ENCODE results near the gene NAXE.
"Not testable (repeated sequence)": the region's sequence is repeated elsewhere in the genome, so short reads cannot be mapped to it uniquely, and the experiment has no call there.

Gene NAXE

DNA sequence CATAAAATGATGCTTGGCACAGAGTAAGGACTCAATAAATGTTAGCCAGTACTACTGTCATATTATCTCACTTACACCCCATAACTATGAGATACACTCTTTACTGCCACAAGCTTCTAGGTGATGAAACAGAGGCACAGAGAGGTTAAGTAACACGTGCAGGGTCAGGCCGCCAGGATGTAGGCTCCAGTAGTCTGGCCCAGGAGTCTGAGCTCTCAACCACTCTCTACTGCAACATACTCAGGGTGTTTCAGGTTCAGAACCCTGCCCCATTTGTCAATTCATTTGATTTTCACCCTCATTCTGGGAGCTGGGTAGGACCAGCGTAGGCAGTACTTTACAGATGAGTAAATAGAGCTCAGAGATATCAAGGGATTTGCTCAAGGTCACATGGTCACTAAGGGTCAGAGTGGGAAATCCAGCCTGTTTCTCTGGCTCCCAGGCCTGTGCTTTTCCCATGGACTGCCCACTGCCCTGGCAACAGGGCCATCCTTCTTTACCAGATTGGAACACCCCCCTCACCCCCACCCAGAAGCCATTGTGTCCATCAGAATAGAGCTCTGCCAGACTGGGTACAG is 40.4 kb upstream of the NAXE start:
- no peak overlapping the region for H3K4me3 ChIP-seq
- H3K9me3 ChIP-seq (ENCODE audit: low read depth, low read length) = no peaks in the 10 kb centered on the region
- DNase-seq (ENCODE audit: low read depth, low spot score) = no peak
- TF ChIP-seq EZH2 (IDR thresholded peaks at IDR 0.05) (no peak), POLR2AphosphoS5 (IDR thresholded peaks at IDR 0.05; ENCODE audit: borderline replicate concordance, low read depth, low read length) (no peak), FOXP2 (optimal IDR thresholded peaks at IDR 0.05; ENCODE audit: control extremely low read depth, extremely low read length, insufficient read depth) (no peak)
- no peak overlapping the region for H3K27ac ChIP-seq
- no peak overlapping the region for H3K9ac ChIP-seq (ENCODE audit: insufficient read length)
- peaks cover 25% of the 10 kb centered on the region; the same call in 1 of the 2 replicates for H3K36me3 ChIP-seq (ENCODE audit: insufficient read depth, low read length)

DNA sequence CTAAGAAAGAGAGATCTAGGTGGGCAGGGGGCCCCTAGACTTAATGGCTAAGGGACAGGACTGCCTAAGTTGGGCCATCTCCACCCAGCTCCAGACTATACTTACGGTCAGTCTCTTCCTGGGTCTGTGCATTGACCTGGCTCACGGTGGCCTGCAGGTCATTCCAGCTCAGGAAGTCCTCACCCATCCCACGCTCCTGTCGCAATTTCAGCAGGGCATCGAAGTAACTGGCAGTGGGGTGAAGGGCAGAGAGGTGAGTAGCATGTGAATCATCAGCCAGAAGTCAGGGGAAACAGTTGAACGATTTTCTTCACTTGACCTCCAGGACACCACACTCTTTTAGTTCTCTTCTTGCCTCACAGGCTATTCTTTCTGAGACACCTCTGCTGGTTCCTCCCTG is 39.7 kb upstream of the NAXE start:
- Histone ChIP-seq H3K27ac (no peak overlapping the region), H3K9me3 (ENCODE audit: low read depth, low read length) (no peaks in the 10 kb centered on the region), H3K4me3 (no peak overlapping the region), H3K36me3 (ENCODE audit: insufficient read depth, low read length) (peaks cover 29% of the 10 kb centered on the region; the same call in 1 of the 2 replicates), H3K9ac (ENCODE audit: insufficient read length) (no peak overlapping the region)
- TF ChIP-seq EZH2 (IDR thresholded peaks at IDR 0.05) (no peak), FOXP2 (optimal IDR thresholded peaks at IDR 0.05; ENCODE audit: control extremely low read depth, extremely low read length, insufficient read depth) (no peak), POLR2AphosphoS5 (IDR thresholded peaks at IDR 0.05; ENCODE audit: borderline replicate concordance, low read depth, low read length) (no peak)
- DNase-seq (ENCODE audit: low read depth, low spot score) = no peak

DNA sequence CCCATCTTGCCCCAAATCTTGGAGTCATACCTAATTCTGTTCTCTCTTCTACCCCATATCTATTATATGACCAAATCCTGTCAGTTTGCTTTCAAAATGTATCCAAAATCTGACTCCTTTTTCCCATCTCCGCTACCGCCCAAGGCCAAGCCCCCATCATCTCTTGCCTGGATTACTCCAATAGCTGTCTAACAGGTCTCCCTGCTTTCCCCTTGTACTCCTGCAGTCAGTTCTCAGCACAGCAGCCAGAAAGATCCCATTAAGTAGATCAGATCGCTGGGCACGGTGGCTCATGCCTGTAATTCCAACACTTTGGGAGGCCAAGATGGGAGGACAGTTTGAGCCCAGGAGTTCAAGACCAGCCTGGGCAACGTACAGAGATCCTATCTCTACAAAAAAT is 39.1 kb upstream of the NAXE start:
- H3K36me3 ChIP-seq (ENCODE audit: insufficient read depth, low read length) = peaks cover 25% of the 10 kb centered on the region; the same call in 1 of the 2 replicates
- no peak for DNase-seq (ENCODE audit: low read depth, low spot score)
- H3K9me3 ChIP-seq (ENCODE audit: low read depth, low read length) = no peaks in the 10 kb centered on the region
- TF ChIP-seq FOXP2 (optimal IDR thresholded peaks at IDR 0.05; ENCODE audit: control extremely low read depth, extremely low read length, insufficient read depth) (no peak), POLR2AphosphoS5 (IDR thresholded peaks at IDR 0.05; ENCODE audit: borderline replicate concordance, low read depth, low read length) (no peak), EZH2 (IDR thresholded peaks at IDR 0.05) (no peak)
- H3K27ac ChIP-seq = no peak overlapping the region
- no peak overlapping the region for H3K4me3 ChIP-seq
- H3K9ac ChIP-seq (ENCODE audit: insufficient read length) = no peak overlapping the region

GRCh38 chr1:156552937-156553336 is 38.6 kb upstream of the NAXE start:
- not testable (repeated sequence) for H3K9ac ChIP-seq (ENCODE audit: insufficient read length); DNase-seq (ENCODE audit: low read depth, low spot score); H3K9me3 ChIP-seq (ENCODE audit: low read depth, low read length); H3K27ac ChIP-seq; H3K4me3 ChIP-seq
- peaks cover 22% of the 10 kb centered on the region; the same call in 1 of the 2 replicates for H3K36me3 ChIP-seq (ENCODE audit: insufficient read depth, low read length)

- Histone ChIP-seq H3K27ac (no peak overlapping the region), H3K4me3 (no peak overlapping the region), H3K9ac (ENCODE audit: insufficient read length) (no peak overlapping the region), H3K36me3 (ENCODE audit: insufficient read depth, low read length) (peaks cover 19% of the 10 kb centered on the region; the same call in 1 of the 2 replicates), H3K9me3 (ENCODE audit: low read depth, low read length) (no peaks in the 10 kb centered on the region)
- TF ChIP-seq FOXP2 (optimal IDR thresholded peaks at IDR 0.05; ENCODE audit: control extremely low read depth, extremely low read length, insufficient read depth) (no peak), EZH2 (IDR thresholded peaks at IDR 0.05) (no peak), POLR2AphosphoS5 (IDR thresholded peaks at IDR 0.05; ENCODE audit: borderline replicate concordance, low read depth, low read length) (no peak)
- DNase-seq (ENCODE audit: low read depth, low spot score) = no peak
Measured at GRCh38 chr1:156553860-156554485, 37.6 kb upstream of the NAXE start.

DNA sequence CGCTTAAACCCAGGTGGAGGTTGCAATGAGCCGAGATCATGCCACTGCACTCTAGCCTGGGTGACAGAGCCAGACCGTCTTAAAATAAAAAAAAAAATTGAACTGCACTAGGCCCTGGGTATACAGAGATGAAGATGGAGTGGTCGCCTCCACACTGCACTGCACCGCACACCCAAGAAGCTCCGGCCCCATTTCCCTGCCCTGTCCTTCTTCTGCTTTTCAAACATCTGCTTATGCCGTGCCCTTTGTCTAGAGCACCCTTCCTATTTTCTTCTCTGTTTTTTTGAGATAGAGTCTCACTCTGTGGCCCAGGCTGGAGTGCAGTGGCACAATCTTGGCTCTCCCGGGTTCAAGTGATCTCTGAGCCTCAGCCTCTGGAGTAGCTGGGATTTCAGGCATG is 36.6 kb upstream of the NAXE start:
- Histone ChIP-seq H3K4me3 (no peak overlapping the region), H3K36me3 (ENCODE audit: insufficient read depth, low read length) (peaks cover 29% of the 10 kb centered on the region), H3K9me3 (ENCODE audit: low read depth, low read length) (no peaks in the 10 kb centered on the region), H3K27ac (no peak overlapping the region), H3K9ac (ENCODE audit: insufficient read length) (no peak overlapping the region)
- DNase-seq (ENCODE audit: low read depth, low spot score) = no peak
- TF ChIP-seq POLR2AphosphoS5 (IDR thresholded peaks at IDR 0.05; ENCODE audit: borderline replicate concordance, low read depth, low read length) = no peak
- no peak for TF ChIP-seq FOXP2 (optimal IDR thresholded peaks at IDR 0.05; ENCODE audit: control extremely low read depth, extremely low read length, insufficient read depth)
- no peak for TF ChIP-seq EZH2 (IDR thresholded peaks at IDR 0.05)

GRCh38 chr1:156555715-156556114 is 35.9 kb upstream of the NAXE start:
- Histone ChIP-seq H3K9me3 (ENCODE audit: low read depth, low read length) (no peaks in the 10 kb centered on the region), H3K9ac (ENCODE audit: insufficient read length) (no peak overlapping the region), H3K27ac (no peak overlapping the region), H3K4me3 (no peak overlapping the region), H3K36me3 (ENCODE audit: insufficient read depth, low read length) (peaks cover 34% of the 10 kb centered on the region)
- no peak for DNase-seq (ENCODE audit: low read depth, low spot score)
- TF ChIP-seq EZH2 (IDR thresholded peaks at IDR 0.05) = no peak
- TF ChIP-seq FOXP2 (optimal IDR thresholded peaks at IDR 0.05; ENCODE audit: control extremely low read depth, extremely low read length, insufficient read depth) = no peak
- TF ChIP-seq POLR2AphosphoS5 (IDR thresholded peaks at IDR 0.05; ENCODE audit: borderline replicate concordance, low read depth, low read length) = no peak

GRCh38 chr1:156556354-156556753 is 35.2 kb upstream of the NAXE start:
- Histone ChIP-seq H3K9ac (ENCODE audit: insufficient read length) (no peak overlapping the region), H3K4me3 (no peak overlapping the region), H3K27ac (no peak overlapping the region), H3K36me3 (ENCODE audit: insufficient read depth, low read length) (peaks cover 37% of the 10 kb centered on the region), H3K9me3 (ENCODE audit: low read depth, low read length) (no peaks in the 10 kb centered on the region)
- no peak for TF ChIP-seq POLR2AphosphoS5 (IDR thresholded peaks at IDR 0.05; ENCODE audit: borderline replicate concordance, low read depth, low read length)
- DNase-seq (ENCODE audit: low read depth, low spot score) = no peak

Measured in SK-N-MC (cell line).